HG03175 (cell line): Measurements from ENCODE around the gene HOXA5.

Experiments
- ATAC-seq: cut with Tn5 transposase; IDR thresholded peaks from one replicate; pipeline ENCODE4 v1.9.1; 2021; ENCODE audit warnings: mild to moderate bottlenecking, moderate library complexity; ENCODE audit not compliant: unreplicated experiment

The HOXA5 gene

GRCh38 chr7:27109466-27110185 lies 33.9 kb downstream of the HOXA5 start:
- no peak for ATAC-seq

- no peak for ATAC-seq
Measured at GRCh38 chr7:27108390-27109127, 34.9 kb downstream of the HOXA5 start.

DNA sequence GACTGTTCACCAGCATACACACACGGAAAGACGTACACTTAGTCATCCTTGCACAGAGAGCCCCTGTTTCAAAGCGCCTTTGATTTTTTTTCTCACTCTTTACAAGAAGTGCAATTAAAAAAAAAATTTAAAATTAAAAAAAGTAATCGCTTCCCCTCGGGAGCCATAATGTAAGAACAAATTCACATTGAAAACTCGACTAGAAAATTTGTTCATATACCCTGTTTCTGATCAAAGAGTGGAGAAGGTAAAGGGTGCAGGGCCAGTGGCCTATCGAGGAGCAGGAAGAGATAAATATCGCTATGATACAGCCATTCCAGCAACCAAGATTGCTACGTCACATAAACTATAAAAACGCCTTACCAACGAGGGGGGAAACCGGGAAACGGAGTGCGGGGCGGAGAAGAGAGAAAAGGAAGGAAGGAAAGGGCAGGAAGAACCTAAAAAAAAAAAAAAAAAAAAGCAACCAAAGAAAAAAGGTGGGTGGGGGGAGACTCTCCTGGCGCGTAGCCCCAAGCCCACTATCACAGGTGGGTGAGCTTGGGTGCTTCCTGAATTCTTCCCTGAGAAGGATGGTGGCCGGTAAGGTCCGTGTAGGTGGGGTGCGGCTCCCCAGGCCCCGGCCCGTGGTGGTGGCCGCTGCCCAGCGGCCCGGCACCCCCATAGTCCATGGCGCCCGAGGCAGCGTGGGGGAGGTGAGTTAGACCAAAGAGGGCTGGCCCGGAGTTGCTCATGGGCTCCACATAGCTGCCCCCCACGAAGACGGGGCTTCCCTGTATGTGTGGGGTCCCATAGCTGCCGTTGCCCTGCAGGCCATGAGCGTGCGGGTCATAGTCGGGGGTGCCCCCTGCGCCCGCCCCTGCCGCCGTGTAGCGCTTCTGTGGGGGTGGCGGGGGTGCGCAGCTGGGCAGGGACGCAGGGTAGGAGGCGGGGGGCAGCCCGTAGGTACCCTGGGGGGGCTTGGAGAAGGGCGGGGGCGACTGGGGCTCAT lies 35.8 kb downstream of the HOXA5 start:
- ATAC-seq, result no peak

DNA sequence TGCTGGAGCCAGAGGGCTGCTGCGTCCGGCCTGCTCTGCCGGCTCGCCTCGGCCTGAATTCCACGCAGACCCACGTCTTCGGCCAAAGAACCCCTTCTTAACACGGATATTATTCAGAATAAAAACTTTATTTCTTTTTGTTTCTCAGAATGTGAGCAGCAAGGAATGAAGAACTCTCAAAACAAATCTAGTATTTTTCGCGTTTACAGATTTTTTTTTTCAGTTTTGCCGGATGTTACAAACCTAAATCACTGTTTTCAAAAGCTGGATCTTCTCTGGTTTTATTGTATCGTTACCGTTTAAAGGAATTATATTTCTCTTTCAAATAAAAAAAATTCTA lies 36.6 kb downstream of the HOXA5 start:
- no peak for ATAC-seq

DNA sequence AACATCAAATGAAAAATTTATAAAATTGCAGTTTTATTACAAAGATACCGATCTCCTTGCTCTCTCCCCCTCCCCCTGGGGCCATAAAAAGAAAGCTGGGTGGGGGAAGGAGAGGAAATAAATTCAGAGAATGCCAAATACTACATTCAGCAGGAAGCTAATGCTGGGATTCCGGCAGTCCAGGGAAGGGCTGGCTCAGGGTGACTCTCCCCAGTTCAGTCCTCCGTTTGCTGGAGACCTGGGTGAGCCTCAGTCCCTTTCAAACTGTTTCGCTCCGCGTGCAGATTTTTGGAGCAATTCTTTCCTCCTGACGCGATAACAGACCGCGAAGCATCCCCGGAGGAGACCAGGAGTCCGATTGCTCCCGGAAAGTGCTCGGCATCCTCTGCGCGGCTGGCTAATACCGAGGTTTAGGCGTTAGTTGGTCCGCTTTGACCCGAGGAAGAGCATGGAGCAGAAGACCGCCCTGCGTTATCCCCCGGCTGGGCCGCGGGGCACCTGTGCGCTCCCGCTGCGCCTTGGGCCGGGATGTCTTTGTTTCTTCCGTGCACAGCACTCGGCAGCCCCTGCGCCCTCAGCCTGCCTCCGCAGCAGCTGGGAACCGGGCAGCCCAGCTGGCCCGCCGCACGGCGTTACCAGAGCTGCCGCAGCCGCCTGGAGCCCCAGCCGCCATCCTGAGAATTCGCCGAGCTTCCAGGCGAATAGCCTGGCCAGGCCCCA lies 37.1 kb downstream of the HOXA5 start:
- ATAC-seq, result no peak

DNA sequence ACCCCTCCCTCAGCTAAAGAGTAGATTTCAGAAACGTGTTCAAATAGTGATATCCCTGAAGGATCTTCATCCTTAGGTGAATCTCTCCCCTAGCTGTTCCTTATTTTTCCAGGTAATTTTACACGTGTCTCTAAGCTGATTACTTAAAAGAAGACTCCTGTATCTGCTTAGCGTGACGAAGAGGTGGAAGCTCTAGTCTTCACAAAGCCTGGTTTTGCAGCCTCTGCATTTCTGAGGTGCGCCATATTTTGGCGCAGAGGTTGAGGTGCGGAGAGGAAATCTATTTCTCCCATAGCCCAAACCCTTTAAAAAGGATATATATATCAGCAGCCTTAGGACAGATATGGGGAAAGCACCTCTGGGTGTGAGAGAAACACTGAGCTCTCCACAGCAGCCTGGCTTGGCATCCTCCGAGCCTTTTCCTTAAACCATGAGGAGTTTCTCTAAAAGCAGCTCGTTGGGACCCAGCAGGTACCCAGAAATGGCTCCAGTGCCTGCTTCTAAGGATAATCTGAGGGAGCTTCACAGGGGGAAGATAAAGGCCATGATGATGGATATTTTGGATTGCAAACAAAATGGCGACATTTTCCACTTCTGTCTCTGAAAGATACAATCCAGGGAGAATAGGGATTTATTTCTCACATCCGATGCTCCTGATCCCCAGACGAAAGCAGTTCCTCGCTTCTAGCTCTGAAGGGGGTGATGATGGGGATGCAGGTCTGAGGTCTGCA lies 38.0 kb downstream of the HOXA5 start:
- no peak for ATAC-seq

GRCh38 chr7:27104341-27105058 lies 39.0 kb downstream of the HOXA5 start:
- no peak for ATAC-seq

DNA sequence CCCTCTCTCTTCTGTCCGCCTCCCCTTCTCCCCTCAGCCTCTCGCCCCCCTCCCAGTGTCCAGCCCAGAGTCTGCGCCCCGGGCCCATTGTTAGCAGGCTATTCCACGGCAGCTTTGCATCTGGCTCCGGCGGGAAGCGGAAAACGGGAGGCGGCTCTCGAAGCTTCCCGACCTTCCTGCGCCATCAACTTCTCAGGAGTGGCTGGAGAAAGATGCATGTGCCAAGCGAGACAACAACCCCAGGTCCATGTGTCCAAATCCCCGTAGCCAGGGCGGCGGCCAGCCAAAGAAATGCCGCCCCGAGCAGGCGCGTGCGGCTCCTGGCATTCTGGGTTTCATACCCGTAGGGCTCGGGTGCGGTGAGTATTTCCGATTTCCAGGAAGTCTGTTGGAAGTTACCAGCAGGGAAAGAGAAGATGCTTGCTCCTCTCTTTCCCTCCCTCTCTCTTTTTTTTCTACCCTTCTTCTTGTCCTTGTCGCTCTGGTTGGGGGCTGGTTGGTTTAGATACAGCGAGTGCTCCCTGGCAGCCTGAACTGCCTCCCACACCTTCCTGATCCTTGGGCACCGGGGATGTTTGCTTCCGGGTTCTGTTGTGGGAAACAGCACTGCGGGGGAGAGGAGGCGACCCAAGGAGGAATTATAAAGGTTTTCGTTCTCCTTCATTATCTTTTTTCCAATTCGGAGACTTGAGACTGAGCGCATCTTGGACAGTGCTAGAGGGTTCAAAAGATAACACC lies 39.8 kb downstream of the HOXA5 start:
- ATAC-seq, result no peak

GRCh38 chr7:27102581-27103442 lies 40.7 kb downstream of the HOXA5 start, which contains the start of gene HOXA2:
TSS of gene HOXA2 (minus strand) at chr7:27102683. CDS start at chr7:27102500, 183 bp downstream.
- no peak for ATAC-seq

GRCh38 chr7:27101957-27102580 lies 41.4 kb downstream of the HOXA5 start:
- ATAC-seq, result no peak

GRCh38 chr7:27101171-27101956 lies 42.1 kb downstream of the HOXA5 start:
- ATAC-seq, result no peak

- no peak for ATAC-seq
Measured at GRCh38 chr7:27100694-27101170, 42.7 kb downstream of the HOXA5 start.

DNA sequence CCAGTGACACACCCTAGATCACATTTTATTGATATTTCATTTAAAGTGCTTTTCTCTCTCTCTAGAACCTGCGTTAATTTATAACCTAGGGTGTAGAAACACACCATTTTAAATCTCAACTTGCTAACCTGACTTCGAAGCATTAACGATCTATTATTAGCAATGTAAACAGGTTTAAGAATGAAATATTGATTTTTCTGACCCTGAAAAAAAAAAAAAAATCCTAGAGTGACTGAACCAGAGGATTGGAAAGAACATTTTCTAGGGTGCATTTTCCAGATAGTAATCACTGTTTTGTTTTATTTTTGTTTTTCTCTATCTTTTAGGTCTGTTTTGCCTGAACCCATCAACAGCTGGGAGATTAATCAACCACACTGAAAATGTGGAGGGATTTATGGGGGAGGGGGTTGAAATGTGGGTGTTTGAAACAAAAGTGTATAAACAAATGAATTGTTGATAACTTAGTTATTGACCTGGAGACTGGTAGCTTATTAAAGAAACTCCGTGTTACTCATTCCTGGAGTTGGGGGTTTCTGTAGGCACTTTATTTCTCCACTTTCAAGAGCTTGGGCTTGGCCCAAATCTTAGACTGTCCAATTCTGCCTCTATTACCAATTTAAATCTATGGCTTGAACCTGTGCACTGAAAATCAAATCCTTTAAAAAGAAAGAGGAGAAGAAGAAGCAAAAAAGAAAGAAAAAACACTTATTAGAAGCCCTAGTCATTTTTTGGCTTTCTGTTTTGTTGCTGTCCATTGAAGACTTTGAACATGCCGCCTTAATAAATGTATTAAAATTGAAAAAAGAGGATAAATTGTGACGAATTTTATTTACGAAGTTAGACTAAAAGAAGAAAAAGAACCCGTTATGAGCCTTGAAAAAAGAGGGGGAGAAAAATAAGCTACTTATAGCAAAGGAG lies 43.8 kb downstream of the HOXA5 start:
- no peak for ATAC-seq

GRCh38 chr7:27098578-27099451 lies 44.7 kb downstream of the HOXA5 start:
- no peak for ATAC-seq
